Measurements from ENCODE around the gene FRMD1.

DNA sequence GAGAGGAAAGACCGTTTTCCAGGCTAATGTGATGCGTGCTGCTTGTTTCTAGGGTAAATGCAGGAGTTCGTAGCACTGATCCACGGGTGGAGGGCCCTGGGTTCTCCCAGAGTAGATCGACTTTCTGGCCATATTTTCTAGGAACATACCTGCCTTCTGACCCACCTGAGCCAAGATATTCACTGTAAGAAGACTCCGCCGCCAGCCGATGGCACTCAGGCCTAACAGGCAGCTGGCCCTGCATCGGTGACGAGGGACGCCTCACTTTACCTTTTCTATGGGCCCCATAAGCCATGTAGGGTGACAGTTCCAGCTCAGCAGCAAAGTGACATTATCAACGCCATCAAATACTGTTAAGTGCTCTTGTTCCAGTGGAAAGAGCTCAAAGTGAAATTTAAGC lies 30.2 kb upstream of the FRMD1 start:
- TF ChIP-seq NFE2L1 (CRISPR knock-in tag; IDR thresholded peaks at IDR 0.05) (no peak), CBFB (CRISPR knock-in tag; IDR thresholded peaks at IDR 0.05; ENCODE audit: low read depth) (no peak), ETV6 (CRISPR knock-in tag; IDR thresholded peaks at IDR 0.05) (no peak)
- TF ChIP-seq, protein P1, sequence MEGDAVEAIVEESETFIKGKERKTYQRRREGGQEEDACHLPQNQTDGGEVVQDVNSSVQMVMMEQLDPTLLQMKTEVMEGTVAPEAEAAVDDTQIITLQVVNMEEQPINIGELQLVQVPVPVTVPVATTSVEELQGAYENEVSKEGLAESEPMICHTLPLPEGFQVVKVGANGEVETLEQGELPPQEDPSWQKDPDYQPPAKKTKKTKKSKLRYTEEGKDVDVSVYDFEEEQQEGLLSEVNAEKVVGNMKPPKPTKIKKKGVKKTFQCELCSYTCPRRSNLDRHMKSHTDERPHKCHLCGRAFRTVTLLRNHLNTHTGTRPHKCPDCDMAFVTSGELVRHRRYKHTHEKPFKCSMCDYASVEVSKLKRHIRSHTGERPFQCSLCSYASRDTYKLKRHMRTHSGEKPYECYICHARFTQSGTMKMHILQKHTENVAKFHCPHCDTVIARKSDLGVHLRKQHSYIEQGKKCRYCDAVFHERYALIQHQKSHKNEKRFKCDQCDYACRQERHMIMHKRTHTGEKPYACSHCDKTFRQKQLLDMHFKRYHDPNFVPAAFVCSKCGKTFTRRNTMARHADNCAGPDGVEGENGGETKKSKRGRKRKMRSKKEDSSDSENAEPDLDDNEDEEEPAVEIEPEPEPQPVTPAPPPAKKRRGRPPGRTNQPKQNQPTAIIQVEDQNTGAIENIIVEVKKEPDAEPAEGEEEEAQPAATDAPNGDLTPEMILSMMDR (IDR thresholded peaks at IDR 0.05): no peak
- TF ChIP-seq, protein P2, sequence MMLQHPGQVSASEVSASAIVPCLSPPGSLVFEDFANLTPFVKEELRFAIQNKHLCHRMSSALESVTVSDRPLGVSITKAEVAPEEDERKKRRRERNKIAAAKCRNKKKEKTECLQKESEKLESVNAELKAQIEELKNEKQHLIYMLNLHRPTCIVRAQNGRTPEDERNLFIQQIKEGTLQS (CRISPR knock-in tag; conservative IDR thresholded peaks at IDR 0.05): no peak
